HG03135 (cell line): ENCODE data around the gene ZKSCAN4.

Experiments
- ATAC-seq: cut with Tn5 transposase; IDR thresholded peaks from one replicate; pipeline ENCODE4 v1.9.1; 2021; ENCODE audit warnings: mild to moderate bottlenecking, moderate library complexity; ENCODE audit not compliant: unreplicated experiment

Gene ZKSCAN4

GRCh38 chr6:28252009-28252975 is at the start of gene ZKSCAN4:
ZKSCAN4 (minus strand) TSS chr6:28252269; CDS start chr6:28251980, 289 bp downstream.
- ATAC-seq, result peak; percentile 83

GRCh38 chr6:28296520-28297060 is 44.5 kb upstream of the ZKSCAN4 start:
- no peak for ATAC-seq

- ATAC-seq, result no peak
Observed at GRCh38 chr6:28295326-28295725, 43.3 kb upstream of the ZKSCAN4 start.

GRCh38 chr6:28291573-28291972 is 39.5 kb upstream of the ZKSCAN4 start:
- no peak for ATAC-seq

GRCh38 chr6:28282926-28283325 is 30.9 kb upstream of the ZKSCAN4 start:
- ATAC-seq, result no peak

- no peak for ATAC-seq
Observed at GRCh38 chr6:28281288-28282064, 29.4 kb upstream of the ZKSCAN4 start, which contains the start of gene PGBD1. PGBD1 (plus strand) TSS chr6:28281572; CDS start chr6:28283814, 2,242 bp downstream.

GRCh38 chr6:28280595-28281287 is 28.7 kb upstream of the ZKSCAN4 start:
- no peak for ATAC-seq

GRCh38 chr6:28277746-28278145 is 25.7 kb upstream of the ZKSCAN4 start:
- no peak for ATAC-seq

- no peak for ATAC-seq
Observed at GRCh38 chr6:28274888-28275287, 22.8 kb upstream of the ZKSCAN4 start.

GRCh38 chr6:28269492-28269891 is 17.4 kb upstream of the ZKSCAN4 start:
- no peak for ATAC-seq

GRCh38 chr6:28267695-28268059 is 15.6 kb upstream of the ZKSCAN4 start:
- no peak for ATAC-seq

GRCh38 chr6:28266962-28267694 is 15.1 kb upstream of the ZKSCAN4 start, which contains the start of gene ZSCAN26:
ZSCAN26 (plus strand) TSS chr6:28267143; CDS start chr6:28271920, 4,777 bp downstream.
- peak; percentile 85 for ATAC-seq

- no peak for ATAC-seq
Observed at GRCh38 chr6:28266563-28266961, 14.5 kb upstream of the ZKSCAN4 start.

GRCh38 chr6:28264834-28265401 is 12.8 kb upstream of the ZKSCAN4 start:
- ATAC-seq, result no peak

GRCh38 chr6:28263922-28264321 is 11.9 kb upstream of the ZKSCAN4 start:
- ATAC-seq, result no peak

- ATAC-seq, result no peak
Observed at GRCh38 chr6:28258877-28259777, 7.1 kb upstream of the ZKSCAN4 start, which contains the start of gene NKAPL. NKAPL (plus strand) TSS chr6:28259297; CDS start chr6:28259372, 75 bp downstream.

GRCh38 chr6:28257042-28257441 is 5.0 kb upstream of the ZKSCAN4 start:
- no peak for ATAC-seq

- no peak for ATAC-seq
Observed at GRCh38 chr6:28254121-28254519, 2.1 kb upstream of the ZKSCAN4 start.

GRCh38 chr6:28251661-28252008 is 434 bp downstream of the ZKSCAN4 start:
- peak; percentile 44 for ATAC-seq
